ENCODE data around the gene CDH13. TPM values are rescaled to one million over a fixed set of nuclear protein-coding genes. Genes with fewer than 3 reads are reported as not detected.

Gene CDH13
- total and polyA plus RNA-seq, 2 donors (not counting 1 experiment from before 2014, with no cell fraction given) = 27.6 to 96.7 TPM

GRCh38 chr16:83843657-83844056 is 1216.9 kb downstream of the CDH13 start:
- Histone ChIP-seq H3K9ac (ENCODE audit: insufficient read depth, low read length) (no peak overlapping the region), H3K4me1 (ENCODE audit: control insufficient read depth, extremely low read depth, insufficient read depth, low read length) (no peaks in the 10 kb centered on the region), H3K27me3 (ENCODE audit: control insufficient read depth, insufficient read depth, low read length) (no peaks in the 10 kb centered on the region), H2AFZ (ENCODE audit: low read length) (no peak overlapping the region), H3K4me2 (ENCODE audit: extremely low read depth, insufficient read depth, low read length) (no peak overlapping the region), H3K4me3 (replicated peaks in 1 of 4; ENCODE audit: control extremely low read depth in 1 of 4, insufficient read depth in 1 of 4, low read depth in 3 of 4, low read length in 4 of 4) (no peak overlapping the region), H4K20me1 (ENCODE audit: control insufficient read depth, extremely low read depth, insufficient read depth, low read length) (no peaks in the 10 kb centered on the region), H3K9me3 (ENCODE audit: control insufficient read depth, insufficient read depth, low read depth, low read length) (no peaks in the 10 kb centered on the region), H3K79me2 (ENCODE audit: control insufficient read depth, insufficient read depth, low read length) (no peaks in the 10 kb centered on the region), H3K36me3 (ENCODE audit: control insufficient read depth, insufficient read depth, low read length) (no peaks in the 10 kb centered on the region), H3K27ac (ENCODE audit: insufficient read depth, low read length) (no peak overlapping the region)
- TF ChIP-seq EZH2 (IDR thresholded peaks at IDR 0.05; ENCODE audit: low read length, missing control alignments) (no peak), CTCF (conservative IDR thresholded peaks at IDR 0.05 in 1 of 2, IDR thresholded peaks at IDR 0.05 in 1 of 2; ENCODE audit: low read depth in 1 of 2, low read length in 2 of 2) (no peak)
- DNase-seq (ENCODE audit: low read depth in 2 of 2) = no peak

- no peak overlapping the region for H3K4me2 ChIP-seq (ENCODE audit: extremely low read depth, insufficient read depth, low read length)
- TF ChIP-seq EZH2 (IDR thresholded peaks at IDR 0.05; ENCODE audit: low read length, missing control alignments) (no peak), CTCF (conservative IDR thresholded peaks at IDR 0.05 in 1 of 2, IDR thresholded peaks at IDR 0.05 in 1 of 2; ENCODE audit: low read depth in 1 of 2, low read length in 2 of 2) (no peak)
- no peaks in the 10 kb centered on the region for H4K20me1 ChIP-seq (ENCODE audit: control insufficient read depth, extremely low read depth, insufficient read depth, low read length)
- no peak overlapping the region for H3K27ac ChIP-seq (ENCODE audit: insufficient read depth, low read length)
- H3K27me3 ChIP-seq (ENCODE audit: control insufficient read depth, insufficient read depth, low read length) = no peaks in the 10 kb centered on the region
- no peaks in the 10 kb centered on the region for H3K4me1 ChIP-seq (ENCODE audit: control insufficient read depth, extremely low read depth, insufficient read depth, low read length)
- H3K79me2 ChIP-seq (ENCODE audit: control insufficient read depth, insufficient read depth, low read length) = no peaks in the 10 kb centered on the region
- no peaks in the 10 kb centered on the region for H3K9me3 ChIP-seq (ENCODE audit: control insufficient read depth, insufficient read depth, low read depth, low read length)
- H3K36me3 ChIP-seq (ENCODE audit: control insufficient read depth, insufficient read depth, low read length) = no peaks in the 10 kb centered on the region
- DNase-seq (ENCODE audit: low read depth in 2 of 2) = no peak
- H3K4me3 ChIP-seq (replicated peaks in 1 of 4; ENCODE audit: control extremely low read depth in 1 of 4, insufficient read depth in 1 of 4, low read depth in 3 of 4, low read length in 4 of 4) = no peak overlapping the region
- H3K9ac ChIP-seq (ENCODE audit: insufficient read depth, low read length) = no peak overlapping the region
- no peak overlapping the region for H2AFZ ChIP-seq (ENCODE audit: low read length)
Measured at GRCh38 chr16:83845263-83845662, 1218.5 kb downstream of the CDH13 start.

- H2AFZ ChIP-seq (ENCODE audit: low read length) = no peak overlapping the region
- H3K4me3 ChIP-seq (replicated peaks in 1 of 4; ENCODE audit: control extremely low read depth in 1 of 4, insufficient read depth in 1 of 4, low read depth in 3 of 4, low read length in 4 of 4) = no peak overlapping the region
- no peaks in the 10 kb centered on the region for H3K79me2 ChIP-seq (ENCODE audit: control insufficient read depth, insufficient read depth, low read length)
- H3K27ac ChIP-seq (ENCODE audit: insufficient read depth, low read length) = no peak overlapping the region
- no peaks in the 10 kb centered on the region for H4K20me1 ChIP-seq (ENCODE audit: control insufficient read depth, extremely low read depth, insufficient read depth, low read length)
- DNase-seq (ENCODE audit: low read depth in 2 of 2) = no peak
- no peaks in the 10 kb centered on the region for H3K27me3 ChIP-seq (ENCODE audit: control insufficient read depth, insufficient read depth, low read length)
- no peaks in the 10 kb centered on the region for H3K4me1 ChIP-seq (ENCODE audit: control insufficient read depth, extremely low read depth, insufficient read depth, low read length)
- H3K9me3 ChIP-seq (ENCODE audit: control insufficient read depth, insufficient read depth, low read depth, low read length) = no peaks in the 10 kb centered on the region
- no peaks in the 10 kb centered on the region for H3K36me3 ChIP-seq (ENCODE audit: control insufficient read depth, insufficient read depth, low read length)
- H3K4me2 ChIP-seq (ENCODE audit: extremely low read depth, insufficient read depth, low read length) = no peak overlapping the region
- TF ChIP-seq EZH2 (IDR thresholded peaks at IDR 0.05; ENCODE audit: low read length, missing control alignments) (no peak), CTCF (conservative IDR thresholded peaks at IDR 0.05 in 1 of 2, IDR thresholded peaks at IDR 0.05 in 1 of 2; ENCODE audit: low read depth in 1 of 2, low read length in 2 of 2) (no peak)
- H3K9ac ChIP-seq (ENCODE audit: insufficient read depth, low read length) = no peak overlapping the region
Measured at GRCh38 chr16:83847371-83848225, 1220.8 kb downstream of the CDH13 start.

All from fibroblast of lung (primary cell).